ENCODE data around the gene RIPPLY2.

Gene RIPPLY2

DNA sequence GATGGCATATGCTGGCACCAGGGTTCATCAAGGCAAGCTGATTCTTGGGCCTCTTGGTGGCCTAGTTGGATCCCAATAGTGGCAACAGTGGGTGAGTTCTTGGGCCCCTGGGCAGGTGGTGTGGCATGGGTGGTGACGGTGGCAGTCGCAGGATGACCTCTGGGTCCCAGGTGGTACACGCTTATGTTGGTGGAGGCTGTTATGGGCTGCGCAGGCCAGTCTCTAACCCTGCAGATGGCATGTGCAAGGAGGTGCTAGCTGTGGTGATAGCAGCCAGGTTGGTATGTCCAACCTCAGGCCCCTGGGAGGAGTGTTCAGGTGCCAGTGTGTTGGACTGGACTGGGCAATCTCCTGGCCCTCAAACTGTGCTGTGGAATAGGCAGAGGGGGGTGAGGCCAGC lies 52.5 kb downstream of the RIPPLY2 start:
- Histone ChIP-seq H3K4me1 (ENCODE audit: insufficient read depth, low read length) (peaks cover 10% of the 10 kb centered on the region; the same call in 1 of the 2 replicates), H3K4me3 (ENCODE audit: low read depth in 1 of 2, low read length in 2 of 2) (no peak overlapping the region), H3K79me2 (ENCODE audit: insufficient read depth, low read length) (peaks cover 23% of the 10 kb centered on the region), H3K27ac (ENCODE audit: low read length) (no peak overlapping the region; the same call in 1 of the 2 replicates), H3K36me3 (ENCODE audit: insufficient read depth, low read length) (no peaks in the 10 kb centered on the region; the same call in 1 of the 2 replicates), H3K9ac (ENCODE audit: low read depth, low read length) (no peak overlapping the region), H4K20me1 (ENCODE audit: insufficient read depth, low read length) (peaks cover 10% of the 10 kb centered on the region), H3K4me2 (ENCODE audit: insufficient read depth, low read length) (no peak overlapping the region), H3K27me3 (ENCODE audit: insufficient read depth, low read length, poor library complexity) (no peaks in the 10 kb centered on the region), H2AFZ (ENCODE audit: low read depth, low read length) (no peak overlapping the region), H3K9me3 (ENCODE audit: insufficient read depth, low read length, severe bottlenecking) (peaks cover 7% of the 10 kb centered on the region)
- ATAC-seq (ENCODE audit: insufficient read depth, low read depth): no peak
- DNase-seq: no peak
- TF ChIP-seq EZH2 (IDR thresholded peaks at IDR 0.05; ENCODE audit: borderline replicate concordance, low read depth, low read length, severe bottlenecking): no peak

All from DND-41 (cell line).